Activated CD8-positive, alpha-beta T cell treated with anti-CD3 and anti-CD28 coated beads for 36 hours (primary cell): Measurements from ENCODE around the gene WIPI1. TPM values are rescaled to one million over a fixed set of nuclear protein-coding genes. Genes with fewer than 3 reads are reported as not detected.

Experiments used
- ATAC-seq: fragments of 200-7000 bp; cut with Tn5 transposase; one replicate; pipeline ENCODE4 v1.10.0; 2021; ENCODE audit warnings: mild to moderate bottlenecking, moderate library complexity
- CTCF ChIA-PET: fragments of 350-600 bp; sonication (Branson Sonifier 250); formaldehyde crosslinking; loops from one replicate; lab custom pipeline; 2021; ENCODE audit warnings: antibody characterized with exemption; lab: Charles Lee
- POLR2A ChIA-PET: fragments of 350-600 bp; sonication (Branson Sonifier 250); formaldehyde crosslinking; loops from one replicate; lab custom pipeline; 2021; ENCODE audit warnings: antibody characterized with exemption; lab: Charles Lee
- DNase-seq: peaks from one replicate; pipeline ENCODE4 v3.0.0-alpha.2; 2020
- H3K27ac Mint-ChIP-seq: one replicate; pipeline ENCODE4 v1.8.0; 2021; ENCODE audit warnings: mild to moderate bottlenecking, mixed read lengths
- H3K27me3 Mint-ChIP-seq: one replicate; pipeline ENCODE4 v1.8.0; 2021; ENCODE audit warnings: mixed read lengths
- H3K36me3 Mint-ChIP-seq: one replicate; pipeline ENCODE4 v1.8.0; 2021; ENCODE audit warnings: low read depth, mixed read lengths
- H3K4me1 Mint-ChIP-seq: one replicate; pipeline ENCODE4 v1.8.0; 2021; ENCODE audit warnings: low read depth, mixed read lengths
- H3K4me3 Mint-ChIP-seq: one replicate; pipeline ENCODE4 v1.8.0; 2021; ENCODE audit warnings: mild to moderate bottlenecking, moderate library complexity, mixed read lengths
- H3K9me3 Mint-ChIP-seq: one replicate; pipeline ENCODE4 v1.8.0; 2021; ENCODE audit warnings: mixed read lengths
- intact Hi-C: fragments of 100-400 bp; cut with micrococcal nuclease; formaldehyde crosslinking; loops from one replicate; pipeline ENCODE4 v1.10.0; 2022
- total RNA-seq, 2 experiments: library from RNA; stranded (reverse); gene quantifications; one replicate each; pipeline ENCODE4 v1.2.3, GENCODE V29; 2021
- TF ChIP-seq, protein P1 (sequence below): fragments of 200-600 bp; IDR thresholded peaks from one replicate; pipeline ENCODE4 v1.8.0; 2022; ENCODE audit warnings: antibody characterized with exemption, mild to moderate bottlenecking

WIPI1 gene
- total RNA-seq, 2 experiments from 2014 or later: 11.3 to 13.1 TPM

DNA sequence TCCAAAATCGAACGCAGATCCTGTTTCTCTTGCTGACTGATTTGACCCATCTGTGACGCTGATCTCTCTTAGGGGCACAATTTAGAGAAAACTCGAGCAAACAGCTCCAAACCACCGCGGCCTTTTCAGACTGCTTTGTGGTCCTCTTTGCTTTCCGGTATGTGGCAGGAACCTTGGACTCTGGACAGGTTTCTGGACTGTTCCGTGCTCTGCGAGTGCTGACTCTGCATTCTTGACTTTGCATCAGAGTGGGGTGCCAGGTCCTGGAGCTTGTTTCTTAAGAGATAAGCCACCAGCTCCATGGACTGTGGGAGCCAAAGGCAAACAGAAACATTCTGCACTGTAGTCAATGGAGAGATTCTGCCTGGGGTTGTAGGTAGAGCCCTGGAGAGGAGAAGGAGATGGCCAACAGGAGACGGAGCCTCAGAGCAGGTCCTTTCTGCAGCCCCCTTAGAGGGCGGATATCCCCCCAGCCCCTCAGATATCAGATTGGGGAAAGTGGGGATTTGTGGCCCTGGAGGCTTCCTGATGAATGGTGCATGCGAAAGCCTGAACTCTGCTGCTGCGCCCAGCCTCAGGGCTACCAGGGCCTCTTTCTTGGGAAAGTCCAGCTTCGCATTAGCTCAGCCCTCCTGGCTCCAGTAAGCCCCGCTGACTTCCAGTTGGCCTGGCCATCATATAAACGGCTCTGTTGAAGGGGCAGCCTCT is 65.6 kb downstream of the WIPI1 start:
- DNase-seq: no peak
- TF ChIP-seq, protein P1, sequence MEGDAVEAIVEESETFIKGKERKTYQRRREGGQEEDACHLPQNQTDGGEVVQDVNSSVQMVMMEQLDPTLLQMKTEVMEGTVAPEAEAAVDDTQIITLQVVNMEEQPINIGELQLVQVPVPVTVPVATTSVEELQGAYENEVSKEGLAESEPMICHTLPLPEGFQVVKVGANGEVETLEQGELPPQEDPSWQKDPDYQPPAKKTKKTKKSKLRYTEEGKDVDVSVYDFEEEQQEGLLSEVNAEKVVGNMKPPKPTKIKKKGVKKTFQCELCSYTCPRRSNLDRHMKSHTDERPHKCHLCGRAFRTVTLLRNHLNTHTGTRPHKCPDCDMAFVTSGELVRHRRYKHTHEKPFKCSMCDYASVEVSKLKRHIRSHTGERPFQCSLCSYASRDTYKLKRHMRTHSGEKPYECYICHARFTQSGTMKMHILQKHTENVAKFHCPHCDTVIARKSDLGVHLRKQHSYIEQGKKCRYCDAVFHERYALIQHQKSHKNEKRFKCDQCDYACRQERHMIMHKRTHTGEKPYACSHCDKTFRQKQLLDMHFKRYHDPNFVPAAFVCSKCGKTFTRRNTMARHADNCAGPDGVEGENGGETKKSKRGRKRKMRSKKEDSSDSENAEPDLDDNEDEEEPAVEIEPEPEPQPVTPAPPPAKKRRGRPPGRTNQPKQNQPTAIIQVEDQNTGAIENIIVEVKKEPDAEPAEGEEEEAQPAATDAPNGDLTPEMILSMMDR: no peak
- CTCF ChIA-PET: interaction anchor here (0.9 kb wide), 1 partner anchor 8 kb away, joined by 3 read pairs; no protein-coding TSS in a partner anchor
- H3K9me3 Mint-ChIP-seq: peaks cover 6% of the 10 kb centered on the region
- no peak overlapping the region for H3K4me3 Mint-ChIP-seq
- no peak overlapping the region for H3K27ac Mint-ChIP-seq
- H3K4me1 Mint-ChIP-seq: peaks cover 5% of the 10 kb centered on the region
- no peaks in the 10 kb centered on the region for H3K27me3 Mint-ChIP-seq
- peaks cover 13% of the 10 kb centered on the region for H3K36me3 Mint-ChIP-seq
- intact Hi-C loops: no loop called here
- POLR2A ChIA-PET: no interaction called here
- ATAC-seq: no peak

DNA sequence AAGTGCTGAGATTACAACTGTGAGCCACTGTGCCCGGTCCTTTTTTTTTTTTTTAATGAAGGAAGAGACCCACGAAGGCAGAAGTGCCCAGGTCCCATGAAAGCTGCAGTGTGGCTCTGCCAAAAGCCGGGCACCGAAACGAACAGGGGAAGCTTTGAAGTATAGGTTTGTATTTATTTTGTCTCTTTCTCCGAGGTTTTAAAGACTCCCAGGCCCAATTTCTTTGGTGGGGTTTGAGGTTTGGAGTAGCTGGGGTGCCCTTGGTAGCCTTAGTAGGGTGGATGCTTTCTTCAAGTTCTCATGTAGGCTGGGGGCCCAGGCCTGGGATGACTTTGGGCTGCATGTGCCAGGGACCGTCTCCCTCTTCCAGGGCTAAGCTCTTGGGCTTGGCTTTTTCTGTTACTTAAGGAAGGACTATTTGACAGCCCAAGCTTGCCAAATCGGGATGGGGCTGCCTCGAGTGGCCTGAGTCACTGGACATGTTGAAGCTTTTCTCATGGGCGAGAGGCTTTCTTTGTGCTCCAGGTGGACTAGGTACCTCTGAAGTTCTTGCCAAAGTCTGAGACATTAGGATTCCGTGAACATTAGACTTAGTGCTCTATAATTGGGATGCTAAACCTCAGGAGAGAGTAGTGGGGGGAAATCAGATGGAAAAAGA is 66.3 kb downstream of the WIPI1 start:
- Mint-ChIP-seq H3K27me3 (no peaks in the 10 kb centered on the region), H3K36me3 (peaks cover 8% of the 10 kb centered on the region), H3K4me3 (no peak overlapping the region), H3K27ac (no peak overlapping the region), H3K4me1 (no peaks in the 10 kb centered on the region), H3K9me3 (peaks cover 6% of the 10 kb centered on the region)
- TF ChIP-seq, protein P1: no peak
- no peak for ATAC-seq
- ChIA-PET POLR2A (interaction anchor here (0.9 kb wide), 1 partner anchor 8 kb away, joined by 3 read pairs; no protein-coding TSS in a partner anchor), CTCF (interaction anchor here (0.9 kb wide), 1 partner anchor 8 kb away, joined by 3 read pairs; no protein-coding TSS in a partner anchor)
- DNase-seq: no peak
- intact Hi-C loops: no loop called here

DNA sequence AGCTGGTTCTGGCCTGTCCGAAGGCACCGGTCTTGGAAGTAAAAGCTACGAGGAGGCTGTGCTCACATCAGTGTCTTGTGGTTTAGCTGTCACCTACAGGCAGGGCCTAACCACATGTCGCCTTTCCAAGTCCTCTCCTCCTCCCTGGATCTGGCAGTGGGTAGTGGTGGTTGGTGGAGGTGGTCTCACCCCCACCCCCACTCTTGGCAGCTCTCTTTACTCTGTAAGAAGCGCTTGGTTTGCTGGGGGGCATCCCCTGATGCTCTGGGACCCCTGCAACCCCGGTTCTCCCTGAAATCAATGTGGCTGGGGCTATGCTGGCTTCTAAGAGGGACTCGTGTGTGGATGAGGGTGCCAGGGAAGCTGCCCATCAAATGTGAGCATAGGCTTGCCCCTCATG is 68.3 kb downstream of the WIPI1 start:
- ChIA-PET POLR2A (no interaction called here), CTCF (interaction anchor here (1.6 kb wide), 1 partner anchor 10 kb away, joined by 6 read pairs; no protein-coding TSS in a partner anchor)
- intact Hi-C loops: no loop called here
- H3K4me3 Mint-ChIP-seq: no peak overlapping the region
- ATAC-seq: no peak
- peaks cover 6% of the 10 kb centered on the region for H3K4me1 Mint-ChIP-seq
- H3K36me3 Mint-ChIP-seq: no peaks in the 10 kb centered on the region
- H3K9me3 Mint-ChIP-seq: no peaks in the 10 kb centered on the region
- DNase-seq: no peak
- H3K27ac Mint-ChIP-seq: no peak overlapping the region
- H3K27me3 Mint-ChIP-seq: no peaks in the 10 kb centered on the region
- TF ChIP-seq, protein P1: no peak

DNA sequence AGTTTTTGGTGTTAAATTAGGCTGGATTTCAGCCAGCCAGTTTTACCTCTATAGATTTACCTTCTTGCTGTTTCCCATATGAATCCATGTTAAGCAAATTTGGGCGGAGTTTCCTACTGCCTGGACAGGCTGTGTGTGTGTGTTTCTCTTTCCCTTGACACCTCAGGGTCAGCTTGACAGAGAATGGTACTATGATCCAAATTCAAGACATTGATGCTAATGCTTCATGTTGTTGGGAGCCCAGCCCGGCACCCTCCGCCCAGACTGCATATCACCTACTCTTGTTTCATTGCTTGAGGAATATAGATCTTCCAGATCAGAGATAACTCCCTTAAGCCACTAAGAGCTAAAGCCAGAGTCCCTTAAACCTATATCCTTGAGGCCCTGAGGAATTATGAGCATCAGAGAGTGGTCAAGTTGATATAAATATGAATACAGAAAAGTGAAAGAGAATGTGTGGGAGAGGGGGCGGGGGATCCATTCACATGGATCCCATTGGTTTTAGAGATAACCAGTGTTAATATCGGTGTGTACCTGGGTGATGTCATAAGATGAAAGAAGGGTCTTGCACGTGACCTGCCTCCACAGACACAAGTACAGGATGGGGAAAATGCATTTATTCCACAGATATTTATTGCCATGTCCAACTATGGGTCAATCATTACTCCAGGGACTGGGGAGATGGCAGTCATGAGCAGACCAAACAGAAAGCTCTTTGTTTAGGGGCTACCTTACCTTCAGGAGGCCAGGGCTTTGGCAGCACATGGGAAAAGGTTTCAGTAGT is 69.7 kb downstream of the WIPI1 start:
- CTCF ChIA-PET: interaction anchor here (1.6 to 1.7 kb wide), 2 partner anchors 11 to 49 kb away, joined by 6 to 7 read pairs; no protein-coding TSS in a partner anchor
- POLR2A ChIA-PET: no interaction called here
- no peak overlapping the region for H3K4me3 Mint-ChIP-seq
- TF ChIP-seq, protein P1: no peak
- peaks cover 18% of the 10 kb centered on the region for H3K4me1 Mint-ChIP-seq
- intact Hi-C loops: no loop called here
- H3K36me3 Mint-ChIP-seq: no peaks in the 10 kb centered on the region
- H3K27ac Mint-ChIP-seq: no peak overlapping the region
- no peaks in the 10 kb centered on the region for H3K27me3 Mint-ChIP-seq
- DNase-seq: no peak
- H3K9me3 Mint-ChIP-seq: no peaks in the 10 kb centered on the region
- no peak for ATAC-seq
